HEK293 (cell line): ENCODE results near the gene PAK6.

Experiments
- CTCF ChIA-PET: fragments of 350-600 bp; formaldehyde crosslinking; extraction: SDS; loops from one replicate; lab custom pipeline; 2021; ENCODE audit warnings: antibody characterized with exemption; lab: Yijun Ruan, JAX
- POLR2A ChIA-PET: fragments of 300-600 bp; formaldehyde crosslinking; extraction: SDS; loops from one replicate; lab custom pipeline; 2020; ENCODE audit warnings: antibody characterized with exemption, inconsistent platforms; lab: Yijun Ruan, JAX
- H3K27ac ChIP-seq: fragments of 200-500 bp; sonication (Bioruptor generic); 2 replicates; pipeline ENCODE4 v1.5.1; 2014; ENCODE audit warnings: low read depth, low read length, control low read depth, inconsistent platforms; ENCODE audit errors: extremely low read depth
- H3K36me3 ChIP-seq, 2 experiments: fragments of 200-500 bp in 1 of 2; sonication (Bioruptor generic) in 1 of 2; 1 replicate in 1 of 2; 2 replicates in 1 of 2; pipeline ENCODE4 v1.5.1; 2014 to 2017; ENCODE audit warnings: inconsistent platforms in 2 of 2, low read length in 2 of 2; ENCODE audit not compliant: control insufficient read depth in 2 of 2, insufficient read depth in 1 of 2
- H3K4me1 ChIP-seq: fragments of 200-500 bp; sonication (Bioruptor generic); 2 replicates; pipeline ENCODE4 v1.5.1; 2014; ENCODE audit warnings: mild to moderate bottlenecking, low read length, inconsistent platforms; ENCODE audit not compliant: control insufficient read depth, insufficient read depth
- H3K4me3 ChIP-seq: 2 replicates; pipeline ENCODE4 v1.5.1; 2011; ENCODE audit warnings: low read depth, mild to moderate bottlenecking, control low read depth, low read length, moderate library complexity
- H3K9me3 ChIP-seq: fragments of 200-500 bp; sonication (Bioruptor generic); 2 replicates; pipeline ENCODE4 v1.5.1; 2014; ENCODE audit warnings: low read depth, low read length, inconsistent platforms; ENCODE audit not compliant: control insufficient read depth, insufficient read depth
- KLF1 ChIP-seq: fragments of 450-650 bp; formaldehyde crosslinking; IDR thresholded peaks from 2 replicates; pipeline ENCODE4 v1.5.1; 2016; ENCODE audit warnings: missing biosample characterization, missing genetic modification characterization
- OSR2 ChIP-seq: fragments of 450-650 bp; formaldehyde crosslinking; IDR thresholded peaks from 2 replicates; pipeline ENCODE4 v1.5.1; 2016; ENCODE audit warnings: missing biosample characterization, missing genetic modification characterization
- SCRT2 ChIP-seq: fragments of 450-650 bp; formaldehyde crosslinking; IDR thresholded peaks from 2 replicates; pipeline ENCODE4 v1.5.1; 2016; ENCODE audit warnings: missing biosample characterization, missing genetic modification characterization
- ZNF146 ChIP-seq: fragments of 450-650 bp; formaldehyde crosslinking; IDR thresholded peaks from 2 replicates; pipeline ENCODE4 v1.5.1; 2016; ENCODE audit warnings: missing biosample characterization, missing genetic modification characterization
- ZNF148 ChIP-seq: fragments of 450-650 bp; formaldehyde crosslinking; IDR thresholded peaks from 2 replicates; pipeline ENCODE4 v1.5.0; 2017; ENCODE audit warnings: missing biosample characterization, missing genetic modification characterization, borderline replicate concordance
- ZNF280D ChIP-seq: fragments of 450-650 bp; formaldehyde crosslinking; IDR thresholded peaks from 2 replicates; pipeline ENCODE4 v1.5.1; 2016; ENCODE audit warnings: missing biosample characterization, missing genetic modification characterization
- ZNF37A ChIP-seq: fragments of 450-650 bp; IDR thresholded peaks from 2 replicates; pipeline ENCODE4 v1.5.1; 2018; ENCODE audit warnings: missing biosample characterization, missing genetic modification characterization
- ZNF394 ChIP-seq: fragments of 450-650 bp; formaldehyde crosslinking; IDR thresholded peaks from 2 replicates; pipeline ENCODE4 v1.5.1; 2016; ENCODE audit warnings: missing biosample characterization, missing genetic modification characterization, mild to moderate bottlenecking, moderate library complexity, borderline replicate concordance
- ZNF544 ChIP-seq: fragments of 450-650 bp; formaldehyde crosslinking; IDR thresholded peaks from 2 replicates; pipeline ENCODE4 v1.5.0; 2017; ENCODE audit warnings: missing biosample characterization, missing genetic modification characterization
- ZNF747 ChIP-seq: fragments of 450-650 bp; formaldehyde crosslinking; IDR thresholded peaks from 2 replicates; pipeline ENCODE4 v1.5.1; 2016; ENCODE audit warnings: missing biosample characterization, missing genetic modification characterization
- ZNF768 ChIP-seq: fragments of 450-650 bp; formaldehyde crosslinking; IDR thresholded peaks from 2 replicates; pipeline ENCODE4 v1.5.1; 2018; ENCODE audit warnings: missing biosample characterization, mild to moderate bottlenecking, missing genetic modification characterization

The PAK6 gene

GRCh38 chr15:40253167-40253790, 14.4 kb downstream of the PAK6 start (continued):
- TF ChIP-seq ZNF280D (tag by site-specific recombination) = no peak

- ChIA-PET CTCF (interaction anchor here (0.6 to 2.4 kb wide), 5 partner anchors 10 to 74 kb away, joined by 3 to 18 read pairs (median 3); no protein-coding TSS in a partner anchor), POLR2A (interaction anchor here (2.1 kb wide), 1 partner anchor 15 kb away, joined by 6 read pairs; the partner anchor contains the start of gene PAK6)
- Histone ChIP-seq H3K36me3 (no peaks in the 10 kb centered on the region), H3K4me3 (no peak overlapping the region), H3K9me3 (no peaks in the 10 kb centered on the region), H3K4me1 (peaks cover 3% of the 10 kb centered on the region; the same call in 1 of the 2 replicates), H3K27ac (no peak overlapping the region)
- TF ChIP-seq ZNF768 (tag by site-specific recombination) (peak; percentile 78), ZNF280D (tag by site-specific recombination) (no peak), ZNF747 (tag by site-specific recombination) (no peak), ZNF37A (no peak)
Measured at GRCh38 chr15:40254452-40254851, 15.6 kb downstream of the PAK6 start.

- POLR2A ChIA-PET = interaction anchor here (2.1 kb wide), 1 partner anchor 16 kb away, joined by 6 read pairs; the partner anchor contains the start of gene PAK6
Measured at GRCh38 chr15:40255033-40255432, 16.2 kb downstream of the PAK6 start.

More at GRCh38 chr15:40255033-40255432, 16.2 kb downstream of the PAK6 start:
- H3K4me3 ChIP-seq = no peak overlapping the region
- no peaks in the 10 kb centered on the region for H3K4me1 ChIP-seq
- TF ChIP-seq ZNF394 (no peak), ZNF146 (tag by site-specific recombination) (no peak), OSR2 (tag by site-specific recombination) (peak; percentile 59), ZNF544 (no peak), KLF1 (tag by site-specific recombination) (0 out of 2 replicates have a peak, but pooled peaks have one; percentile 19), SCRT2 (tag by site-specific recombination) (peak; percentile 26; the same call in 1 of the 2 replicates), ZNF148 (no peak)
- TF ChIP-seq, all 188 proteins: peak for 3
- H3K36me3 ChIP-seq = no peaks in the 10 kb centered on the region
- H3K27ac ChIP-seq = no peak overlapping the region
- CTCF ChIA-PET = interaction anchor here (0.7 to 2.4 kb wide), 4 partner anchors 10 to 24 kb away, joined by 3 to 18 read pairs (median 3); no protein-coding TSS in a partner anchor
- H3K9me3 ChIP-seq = no peaks in the 10 kb centered on the region
